ENCODE data around the gene GH1. TPM values are rescaled to one million over a fixed set of nuclear protein-coding genes. Genes with fewer than 3 reads are reported as not detected.

GH1 gene
- polyA plus RNA-seq, 2 of the 4 experiments (the other 2 are of a cell fraction) = not detected

DNA sequence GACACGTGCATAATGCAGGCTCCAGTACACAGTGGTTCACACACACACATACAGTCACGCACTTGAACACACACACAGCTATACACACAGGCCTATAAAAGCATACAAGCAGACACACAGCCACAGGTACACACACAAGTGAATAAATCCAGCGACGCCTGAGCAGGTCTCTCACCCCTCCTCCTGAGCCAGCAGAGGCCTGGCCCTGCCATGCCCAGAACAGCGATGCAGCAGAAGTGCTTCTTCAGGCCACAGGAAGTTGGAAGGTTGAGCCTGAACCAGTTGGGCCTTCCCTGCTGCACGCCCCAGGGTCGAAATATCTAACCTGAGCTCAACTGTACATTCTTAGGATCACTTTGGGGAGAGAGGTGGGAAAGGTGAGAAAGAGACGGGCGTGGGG is 20.8 kb upstream of the GH1 start:
- no peaks in the 10 kb centered on the region for H3K4me1 ChIP-seq
- 86% methylated on average over 9 of the region's 9 CpGs for WGBS (ENCODE audit: missing lambda C conversion rate)
- ATAC-seq (no peak; a peak in 2 of 6 replicates), FAIRE-seq (no peak), DNase-seq (ENCODE audit: low read depth in 1 of 2, low spot score in 1 of 2) (no peak)
- no peak overlapping the region for H3K27ac ChIP-seq
- H3K4me3 ChIP-seq = no peak overlapping the region
- ChIA-PET POLR2A (no interaction called here), CTCF (interaction anchor here (0.8 to 3.8 kb wide), 9 partner anchors 9 to 194 kb away, joined by 3 to 24 read pairs (median 5); partner anchors contain the start of gene GH1)
- no peak overlapping the region for H3K4me2 ChIP-seq
- no peak for TF ChIP-seq FOSB (CRISPR knock-in tag; IDR thresholded peaks at IDR 0.05)
- TF ChIP-seq TP53 (CRISPR knock-in tag; IDR thresholded peaks at IDR 0.05) = no peak
- no peak for TF ChIP-seq EP300 (IDR thresholded peaks at IDR 0.05)
- no peak for TF ChIP-seq GATA3 (IDR thresholded peaks at IDR 0.05; ENCODE audit: borderline replicate concordance)
- no peak for TF ChIP-seq JUNB (IDR thresholded peaks at IDR 0.05)
- TF ChIP-seq, protein P1, sequence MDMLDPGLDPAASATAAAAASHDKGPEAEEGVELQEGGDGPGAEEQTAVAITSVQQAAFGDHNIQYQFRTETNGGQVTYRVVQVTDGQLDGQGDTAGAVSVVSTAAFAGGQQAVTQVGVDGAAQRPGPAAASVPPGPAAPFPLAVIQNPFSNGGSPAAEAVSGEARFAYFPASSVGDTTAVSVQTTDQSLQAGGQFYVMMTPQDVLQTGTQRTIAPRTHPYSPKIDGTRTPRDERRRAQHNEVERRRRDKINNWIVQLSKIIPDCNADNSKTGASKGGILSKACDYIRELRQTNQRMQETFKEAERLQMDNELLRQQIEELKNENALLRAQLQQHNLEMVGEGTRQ (IDR thresholded peaks at IDR 0.05) = no peak
- TF ChIP-seq, protein P2, sequence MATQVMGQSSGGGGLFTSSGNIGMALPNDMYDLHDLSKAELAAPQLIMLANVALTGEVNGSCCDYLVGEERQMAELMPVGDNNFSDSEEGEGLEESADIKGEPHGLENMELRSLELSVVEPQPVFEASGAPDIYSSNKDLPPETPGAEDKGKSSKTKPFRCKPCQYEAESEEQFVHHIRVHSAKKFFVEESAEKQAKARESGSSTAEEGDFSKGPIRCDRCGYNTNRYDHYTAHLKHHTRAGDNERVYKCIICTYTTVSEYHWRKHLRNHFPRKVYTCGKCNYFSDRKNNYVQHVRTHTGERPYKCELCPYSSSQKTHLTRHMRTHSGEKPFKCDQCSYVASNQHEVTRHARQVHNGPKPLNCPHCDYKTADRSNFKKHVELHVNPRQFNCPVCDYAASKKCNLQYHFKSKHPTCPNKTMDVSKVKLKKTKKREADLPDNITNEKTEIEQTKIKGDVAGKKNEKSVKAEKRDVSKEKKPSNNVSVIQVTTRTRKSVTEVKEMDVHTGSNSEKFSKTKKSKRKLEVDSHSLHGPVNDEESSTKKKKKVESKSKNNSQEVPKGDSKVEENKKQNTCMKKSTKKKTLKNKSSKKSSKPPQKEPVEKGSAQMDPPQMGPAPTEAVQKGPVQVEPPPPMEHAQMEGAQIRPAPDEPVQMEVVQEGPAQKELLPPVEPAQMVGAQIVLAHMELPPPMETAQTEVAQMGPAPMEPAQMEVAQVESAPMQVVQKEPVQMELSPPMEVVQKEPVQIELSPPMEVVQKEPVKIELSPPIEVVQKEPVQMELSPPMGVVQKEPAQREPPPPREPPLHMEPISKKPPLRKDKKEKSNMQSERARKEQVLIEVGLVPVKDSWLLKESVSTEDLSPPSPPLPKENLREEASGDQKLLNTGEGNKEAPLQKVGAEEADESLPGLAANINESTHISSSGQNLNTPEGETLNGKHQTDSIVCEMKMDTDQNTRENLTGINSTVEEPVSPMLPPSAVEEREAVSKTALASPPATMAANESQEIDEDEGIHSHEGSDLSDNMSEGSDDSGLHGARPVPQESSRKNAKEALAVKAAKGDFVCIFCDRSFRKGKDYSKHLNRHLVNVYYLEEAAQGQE (IDR thresholded peaks at IDR 0.05) = no peak
- no peak for TF ChIP-seq EHF (CRISPR knock-in tag; IDR thresholded peaks at IDR 0.05)
- TF ChIP-seq, protein P3, sequence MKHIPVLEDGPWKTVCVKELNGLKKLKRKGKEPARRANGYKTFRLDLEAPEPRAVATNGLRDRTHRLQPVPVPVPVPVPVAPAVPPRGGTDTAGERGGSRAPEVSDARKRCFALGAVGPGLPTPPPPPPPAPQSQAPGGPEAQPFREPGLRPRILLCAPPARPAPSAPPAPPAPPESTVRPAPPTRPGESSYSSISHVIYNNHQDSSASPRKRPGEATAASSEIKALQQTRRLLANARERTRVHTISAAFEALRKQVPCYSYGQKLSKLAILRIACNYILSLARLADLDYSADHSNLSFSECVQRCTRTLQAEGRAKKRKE (CRISPR knock-in tag; IDR thresholded peaks at IDR 0.05; ENCODE audit: low read depth) = no peak
- TF ChIP-seq, protein P4, sequence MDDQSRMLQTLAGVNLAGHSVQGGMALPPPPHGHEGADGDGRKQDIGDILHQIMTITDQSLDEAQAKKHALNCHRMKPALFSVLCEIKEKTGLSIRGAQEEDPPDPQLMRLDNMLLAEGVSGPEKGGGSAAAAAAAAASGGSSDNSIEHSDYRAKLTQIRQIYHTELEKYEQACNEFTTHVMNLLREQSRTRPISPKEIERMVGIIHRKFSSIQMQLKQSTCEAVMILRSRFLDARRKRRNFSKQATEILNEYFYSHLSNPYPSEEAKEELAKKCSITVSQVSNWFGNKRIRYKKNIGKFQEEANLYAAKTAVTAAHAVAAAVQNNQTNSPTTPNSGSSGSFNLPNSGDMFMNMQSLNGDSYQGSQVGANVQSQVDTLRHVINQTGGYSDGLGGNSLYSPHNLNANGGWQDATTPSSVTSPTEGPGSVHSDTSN (IDR thresholded peaks at IDR 0.05) = no peak
- TF ChIP-seq, protein P5, sequence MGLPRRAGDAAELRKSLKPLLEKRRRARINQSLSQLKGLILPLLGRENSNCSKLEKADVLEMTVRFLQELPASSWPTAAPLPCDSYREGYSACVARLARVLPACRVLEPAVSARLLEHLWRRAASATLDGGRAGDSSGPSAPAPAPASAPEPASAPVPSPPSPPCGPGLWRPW (IDR thresholded peaks at IDR 0.05) = no peak
- no peak for TF ChIP-seq ZC3H11A (IDR thresholded peaks at IDR 0.05)
- no peak for TF ChIP-seq NPAS2 (CRISPR knock-in tag; IDR thresholded peaks at IDR 0.05; ENCODE audit: borderline replicate concordance)
- TF ChIP-seq CHD4 (IDR thresholded peaks at IDR 0.05; ENCODE audit: borderline replicate concordance) = no peak
- TF ChIP-seq NR3C1 (IDR thresholded peaks at IDR 0.05) = no peak
- TF ChIP-seq SREBF2 (IDR thresholded peaks at IDR 0.05) = no peak
- no peaks in the 10 kb centered on the region for H3K9me3 ChIP-seq

GRCh38 chr17:63937920-63938319 is 19.3 kb upstream of the GH1 start:
- Histone ChIP-seq H3K4me3 (no peak overlapping the region), H3K4me2 (no peak overlapping the region), H3K27ac (no peak overlapping the region), H3K4me1 (no peaks in the 10 kb centered on the region), H3K9me3 (no peaks in the 10 kb centered on the region)
- WGBS (ENCODE audit: missing lambda C conversion rate) = 82% methylated on average over 4 of the region's 4 CpGs
- ATAC-seq (no peak), FAIRE-seq (no peak), DNase-seq (ENCODE audit: low read depth in 1 of 2, low spot score in 1 of 2) (no peak)
- TF ChIP-seq CEBPB (IDR thresholded peaks at IDR 0.05) (no peak), CBX8 (IDR thresholded peaks at IDR 0.05) (no peak), RAD21 (conservative IDR thresholded peaks at IDR 0.05 in 1 of 2, IDR thresholded peaks at IDR 0.05 in 1 of 2) (no peak), SMC3 (IDR thresholded peaks at IDR 0.05) (no peak)
- TF ChIP-seq, protein P3 (CRISPR knock-in tag; IDR thresholded peaks at IDR 0.05; ENCODE audit: low read depth) = no peak
- CTCF ChIA-PET = interaction anchor here (0.7 to 2.2 kb wide), 8 partner anchors 9 to 196 kb away, joined by 3 to 20 read pairs (median 4); partner anchors contain the start of gene GH1
- POLR2A ChIA-PET = no interaction called here

All from A549 (cell line).